ENCODE results near the gene SLC22A15.

DNA sequence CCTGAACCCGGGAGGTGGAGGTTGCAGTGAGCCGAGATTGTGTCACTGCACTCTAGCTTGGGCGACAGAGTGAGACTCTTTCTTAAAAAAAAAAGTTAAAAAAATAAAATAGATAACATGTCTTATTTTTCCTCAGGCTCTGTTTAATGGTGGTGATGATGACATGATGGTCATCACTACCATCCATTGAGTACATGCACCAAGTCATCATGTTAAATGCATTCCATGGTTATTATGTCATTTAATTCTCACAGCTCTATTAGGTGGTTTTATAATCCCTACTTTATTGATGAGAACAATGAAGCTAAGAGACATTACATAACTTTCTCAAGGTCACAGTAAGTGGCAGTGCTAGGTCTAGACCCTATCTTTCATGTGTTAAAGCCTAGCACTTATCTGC lies 100.5 kb downstream of the SLC22A15 start:
- TF ChIP-seq CREB1 (CRISPR knock-in tag; IDR thresholded peaks at IDR 0.05; ENCODE audit: low read depth) (no peak), EZH2phosphoT487 (IDR thresholded peaks at IDR 0.05; ENCODE audit: unreplicated experiment) (no peak), POLR2AphosphoS5 (IDR thresholded peaks at IDR 0.05; ENCODE audit: low read depth) (no peak), EZH2 (IDR thresholded peaks at IDR 0.05; ENCODE audit: low read depth, unreplicated experiment) (no peak), ZNF114 (CRISPR knock-in tag; IDR thresholded peaks at IDR 0.05) (no peak), STAT1 (IDR thresholded peaks at IDR 0.05; ENCODE audit: unreplicated experiment) (no peak), NANOG (IDR thresholded peaks at IDR 0.05; ENCODE audit: borderline replicate concordance) (no peak), JUNB (IDR thresholded peaks at IDR 0.05; ENCODE audit: unreplicated experiment) (no peak)
- TF ChIP-seq, protein P1, sequence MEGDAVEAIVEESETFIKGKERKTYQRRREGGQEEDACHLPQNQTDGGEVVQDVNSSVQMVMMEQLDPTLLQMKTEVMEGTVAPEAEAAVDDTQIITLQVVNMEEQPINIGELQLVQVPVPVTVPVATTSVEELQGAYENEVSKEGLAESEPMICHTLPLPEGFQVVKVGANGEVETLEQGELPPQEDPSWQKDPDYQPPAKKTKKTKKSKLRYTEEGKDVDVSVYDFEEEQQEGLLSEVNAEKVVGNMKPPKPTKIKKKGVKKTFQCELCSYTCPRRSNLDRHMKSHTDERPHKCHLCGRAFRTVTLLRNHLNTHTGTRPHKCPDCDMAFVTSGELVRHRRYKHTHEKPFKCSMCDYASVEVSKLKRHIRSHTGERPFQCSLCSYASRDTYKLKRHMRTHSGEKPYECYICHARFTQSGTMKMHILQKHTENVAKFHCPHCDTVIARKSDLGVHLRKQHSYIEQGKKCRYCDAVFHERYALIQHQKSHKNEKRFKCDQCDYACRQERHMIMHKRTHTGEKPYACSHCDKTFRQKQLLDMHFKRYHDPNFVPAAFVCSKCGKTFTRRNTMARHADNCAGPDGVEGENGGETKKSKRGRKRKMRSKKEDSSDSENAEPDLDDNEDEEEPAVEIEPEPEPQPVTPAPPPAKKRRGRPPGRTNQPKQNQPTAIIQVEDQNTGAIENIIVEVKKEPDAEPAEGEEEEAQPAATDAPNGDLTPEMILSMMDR (conservative IDR thresholded peaks at IDR 0.05; ENCODE audit: low read depth in 2 of 2) = no peak
- TF ChIP-seq, protein P2, sequence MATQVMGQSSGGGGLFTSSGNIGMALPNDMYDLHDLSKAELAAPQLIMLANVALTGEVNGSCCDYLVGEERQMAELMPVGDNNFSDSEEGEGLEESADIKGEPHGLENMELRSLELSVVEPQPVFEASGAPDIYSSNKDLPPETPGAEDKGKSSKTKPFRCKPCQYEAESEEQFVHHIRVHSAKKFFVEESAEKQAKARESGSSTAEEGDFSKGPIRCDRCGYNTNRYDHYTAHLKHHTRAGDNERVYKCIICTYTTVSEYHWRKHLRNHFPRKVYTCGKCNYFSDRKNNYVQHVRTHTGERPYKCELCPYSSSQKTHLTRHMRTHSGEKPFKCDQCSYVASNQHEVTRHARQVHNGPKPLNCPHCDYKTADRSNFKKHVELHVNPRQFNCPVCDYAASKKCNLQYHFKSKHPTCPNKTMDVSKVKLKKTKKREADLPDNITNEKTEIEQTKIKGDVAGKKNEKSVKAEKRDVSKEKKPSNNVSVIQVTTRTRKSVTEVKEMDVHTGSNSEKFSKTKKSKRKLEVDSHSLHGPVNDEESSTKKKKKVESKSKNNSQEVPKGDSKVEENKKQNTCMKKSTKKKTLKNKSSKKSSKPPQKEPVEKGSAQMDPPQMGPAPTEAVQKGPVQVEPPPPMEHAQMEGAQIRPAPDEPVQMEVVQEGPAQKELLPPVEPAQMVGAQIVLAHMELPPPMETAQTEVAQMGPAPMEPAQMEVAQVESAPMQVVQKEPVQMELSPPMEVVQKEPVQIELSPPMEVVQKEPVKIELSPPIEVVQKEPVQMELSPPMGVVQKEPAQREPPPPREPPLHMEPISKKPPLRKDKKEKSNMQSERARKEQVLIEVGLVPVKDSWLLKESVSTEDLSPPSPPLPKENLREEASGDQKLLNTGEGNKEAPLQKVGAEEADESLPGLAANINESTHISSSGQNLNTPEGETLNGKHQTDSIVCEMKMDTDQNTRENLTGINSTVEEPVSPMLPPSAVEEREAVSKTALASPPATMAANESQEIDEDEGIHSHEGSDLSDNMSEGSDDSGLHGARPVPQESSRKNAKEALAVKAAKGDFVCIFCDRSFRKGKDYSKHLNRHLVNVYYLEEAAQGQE (IDR thresholded peaks at IDR 0.05; ENCODE audit: unreplicated experiment) = no peak

Data from GM23338 (cell line).